ENCODE data around the gene NSG1.

DNA sequence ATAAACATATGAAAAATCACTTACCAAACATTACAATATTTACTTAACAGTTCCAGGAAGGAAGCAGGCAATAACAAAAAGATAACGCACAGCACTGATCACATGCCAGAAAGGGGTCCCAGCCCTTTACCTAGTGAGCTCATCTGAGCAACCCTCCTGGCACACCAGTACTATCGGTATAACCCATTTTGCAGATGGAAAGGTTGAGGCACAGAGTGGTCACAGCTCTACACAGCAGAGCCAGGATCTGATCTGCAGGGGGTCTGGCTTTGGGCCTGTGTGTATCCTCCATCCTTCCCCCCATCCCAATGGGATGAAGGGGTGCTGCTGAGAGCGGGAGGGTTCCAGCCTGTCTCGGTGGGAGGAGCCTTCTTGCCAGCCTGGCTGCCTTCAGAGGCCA is 5.0 kb downstream of the NSG1 start:
- TF ChIP-seq, protein P1, sequence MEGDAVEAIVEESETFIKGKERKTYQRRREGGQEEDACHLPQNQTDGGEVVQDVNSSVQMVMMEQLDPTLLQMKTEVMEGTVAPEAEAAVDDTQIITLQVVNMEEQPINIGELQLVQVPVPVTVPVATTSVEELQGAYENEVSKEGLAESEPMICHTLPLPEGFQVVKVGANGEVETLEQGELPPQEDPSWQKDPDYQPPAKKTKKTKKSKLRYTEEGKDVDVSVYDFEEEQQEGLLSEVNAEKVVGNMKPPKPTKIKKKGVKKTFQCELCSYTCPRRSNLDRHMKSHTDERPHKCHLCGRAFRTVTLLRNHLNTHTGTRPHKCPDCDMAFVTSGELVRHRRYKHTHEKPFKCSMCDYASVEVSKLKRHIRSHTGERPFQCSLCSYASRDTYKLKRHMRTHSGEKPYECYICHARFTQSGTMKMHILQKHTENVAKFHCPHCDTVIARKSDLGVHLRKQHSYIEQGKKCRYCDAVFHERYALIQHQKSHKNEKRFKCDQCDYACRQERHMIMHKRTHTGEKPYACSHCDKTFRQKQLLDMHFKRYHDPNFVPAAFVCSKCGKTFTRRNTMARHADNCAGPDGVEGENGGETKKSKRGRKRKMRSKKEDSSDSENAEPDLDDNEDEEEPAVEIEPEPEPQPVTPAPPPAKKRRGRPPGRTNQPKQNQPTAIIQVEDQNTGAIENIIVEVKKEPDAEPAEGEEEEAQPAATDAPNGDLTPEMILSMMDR (IDR thresholded peaks at IDR 0.05) = no peak
- TF ChIP-seq POLR2A (IDR thresholded peaks at IDR 0.05) = no peak
- no peak for TF ChIP-seq POLR2AphosphoS5 (IDR thresholded peaks at IDR 0.05)
